GM19351 (cell line): Measurements from ENCODE around the gene RNFT1.
"Not testable (repeated sequence)": the region's sequence is repeated elsewhere in the genome, so short reads cannot be mapped to it uniquely, and the experiment has no call there.

Experiments used
- ATAC-seq: cut with Tn5 transposase; IDR thresholded peaks from one replicate; pipeline ENCODE4 v1.9.1; 2021; ENCODE audit warnings: mild to moderate bottlenecking, moderate library complexity; ENCODE audit not compliant: unreplicated experiment

The RNFT1 gene

GRCh38 chr17:59930768-59931167 lies 33.8 kb downstream of the RNFT1 start:
- not testable (repeated sequence) for ATAC-seq

- ATAC-seq: not testable (repeated sequence)
These were observed 34.4 kb downstream of the RNFT1 start for GRCh38 chr17:59930121-59930520.

- not testable (repeated sequence) for ATAC-seq
These were observed 43.9 kb downstream of the RNFT1 start for GRCh38 chr17:59920637-59921036.

GRCh38 chr17:59916446-59916845 lies 48.1 kb downstream of the RNFT1 start:
- no peak for ATAC-seq

GRCh38 chr17:59914274-59914854 lies 50.2 kb downstream of the RNFT1 start:
- no peak for ATAC-seq

- no peak for ATAC-seq
These were observed 57.1 kb downstream of the RNFT1 start for GRCh38 chr17:59907467-59907866.

GRCh38 chr17:59903455-59903854 lies 61.1 kb downstream of the RNFT1 start:
- no peak for ATAC-seq
